Measurements from ENCODE around the gene MOSPD3.
"Not testable (repeated sequence)": the region's sequence is repeated elsewhere in the genome, so short reads cannot be mapped to it uniquely, and the experiment has no call there.

MOSPD3 gene

GRCh38 chr7:100662194-100662776 lies 49.9 kb downstream of the MOSPD3 start:
- DNase-seq: not testable (repeated sequence)

All from anterior cingulate cortex (tissue), 58 donors.